ENCODE measurements around the gene ZBTB46.

The ZBTB46 gene

GRCh38 chr20:63857764-63858392 is 26.8 kb upstream of the ZBTB46 start:
- peaks cover 14% of the 10 kb centered on the region for H4K20me1 ChIP-seq (ENCODE audit: insufficient read depth, low read length)
- H3K4me2 ChIP-seq (ENCODE audit: insufficient read depth, low read length): no peak overlapping the region
- peaks cover 12% of the 10 kb centered on the region for H3K4me1 ChIP-seq (ENCODE audit: insufficient read depth, low read length)
- H3K27ac ChIP-seq (ENCODE audit: low read length): no peak overlapping the region
- H3K4me3 ChIP-seq (ENCODE audit: low read depth in 1 of 2, low read length in 2 of 2): no peak overlapping the region
- DNase-seq (no peak), ATAC-seq (ENCODE audit: insufficient read depth, low read depth) (0 out of 3 replicates have a peak, but pooled peaks have one; percentile 7)
- no peaks in the 10 kb centered on the region for H3K79me2 ChIP-seq (ENCODE audit: insufficient read depth, low read length)
- no peaks in the 10 kb centered on the region for H3K27me3 ChIP-seq (ENCODE audit: insufficient read depth, low read length, poor library complexity)
- H3K9ac ChIP-seq (ENCODE audit: low read depth, low read length): no peak overlapping the region
- peaks cover 16% of the 10 kb centered on the region for H3K36me3 ChIP-seq (ENCODE audit: insufficient read depth, low read length)
- H3K9me3 ChIP-seq (ENCODE audit: insufficient read depth, low read length, severe bottlenecking): no peaks in the 10 kb centered on the region
- no peak overlapping the region for H2AFZ ChIP-seq (ENCODE audit: low read depth, low read length)
- TF ChIP-seq EZH2 (IDR thresholded peaks at IDR 0.05; ENCODE audit: borderline replicate concordance, low read depth, low read length, severe bottlenecking) (no peak), CTCF (IDR thresholded peaks at IDR 0.05; ENCODE audit: borderline replicate concordance, extremely low read depth, low read length, poor library complexity, severe bottlenecking) (no peak)

GRCh38 chr20:63856098-63856511 is 25.0 kb upstream of the ZBTB46 start:
- H3K4me1 ChIP-seq (ENCODE audit: insufficient read depth, low read length): peaks cover 12% of the 10 kb centered on the region
- peaks cover 14% of the 10 kb centered on the region for H4K20me1 ChIP-seq (ENCODE audit: insufficient read depth, low read length)
- no peak overlapping the region for H3K4me3 ChIP-seq (ENCODE audit: low read depth in 1 of 2, low read length in 2 of 2)
- no peak overlapping the region for H3K27ac ChIP-seq (ENCODE audit: low read length)
- H3K79me2 ChIP-seq (ENCODE audit: insufficient read depth, low read length): no peaks in the 10 kb centered on the region
- no peak overlapping the region for H3K9ac ChIP-seq (ENCODE audit: low read depth, low read length)
- TF ChIP-seq CTCF (IDR thresholded peaks at IDR 0.05; ENCODE audit: borderline replicate concordance, extremely low read depth, low read length, poor library complexity, severe bottlenecking) (no peak), EZH2 (IDR thresholded peaks at IDR 0.05; ENCODE audit: borderline replicate concordance, low read depth, low read length, severe bottlenecking) (no peak)
- no peak overlapping the region for H3K4me2 ChIP-seq (ENCODE audit: insufficient read depth, low read length)
- H3K36me3 ChIP-seq (ENCODE audit: insufficient read depth, low read length): peaks cover under 1% of the 10 kb centered on the region; the same call in 1 of the 2 replicates
- no peak for ATAC-seq (ENCODE audit: insufficient read depth, low read depth)
- DNase-seq: no peak
- no peaks in the 10 kb centered on the region for H3K9me3 ChIP-seq (ENCODE audit: insufficient read depth, low read length, severe bottlenecking)
- no peaks in the 10 kb centered on the region for H3K27me3 ChIP-seq (ENCODE audit: insufficient read depth, low read length, poor library complexity)
- H2AFZ ChIP-seq (ENCODE audit: low read depth, low read length): no peak overlapping the region

- H2AFZ ChIP-seq (ENCODE audit: low read depth, low read length): no peak overlapping the region
- no peak for TF ChIP-seq EZH2 (IDR thresholded peaks at IDR 0.05; ENCODE audit: borderline replicate concordance, low read depth, low read length, severe bottlenecking)
- no peak overlapping the region for H3K4me2 ChIP-seq (ENCODE audit: insufficient read depth, low read length)
- peaks cover 11% of the 10 kb centered on the region for H4K20me1 ChIP-seq (ENCODE audit: insufficient read depth, low read length)
- H3K27me3 ChIP-seq (ENCODE audit: insufficient read depth, low read length, poor library complexity): no peaks in the 10 kb centered on the region
- no peak for DNase-seq
- no peak overlapping the region for H3K27ac ChIP-seq (ENCODE audit: low read length)
- no peak overlapping the region for H3K9ac ChIP-seq (ENCODE audit: low read depth, low read length)
- H3K9me3 ChIP-seq (ENCODE audit: insufficient read depth, low read length, severe bottlenecking): no peaks in the 10 kb centered on the region
- H3K4me3 ChIP-seq (ENCODE audit: low read depth in 1 of 2, low read length in 2 of 2): no peak overlapping the region
- no peaks in the 10 kb centered on the region for H3K36me3 ChIP-seq (ENCODE audit: insufficient read depth, low read length)
- H3K79me2 ChIP-seq (ENCODE audit: insufficient read depth, low read length): no peaks in the 10 kb centered on the region
- no peak for ATAC-seq (ENCODE audit: insufficient read depth, low read depth)
- peaks cover 12% of the 10 kb centered on the region for H3K4me1 ChIP-seq (ENCODE audit: insufficient read depth, low read length)
These were observed 24.5 kb upstream of the ZBTB46 start for GRCh38 chr20:63855363-63856097.

GRCh38 chr20:63854766-63855362 is 23.8 kb upstream of the ZBTB46 start:
- no peak overlapping the region for H3K27ac ChIP-seq (ENCODE audit: low read length)
- H4K20me1 ChIP-seq (ENCODE audit: insufficient read depth, low read length): peaks cover 7% of the 10 kb centered on the region
- H3K36me3 ChIP-seq (ENCODE audit: insufficient read depth, low read length): no peaks in the 10 kb centered on the region
- no peaks in the 10 kb centered on the region for H3K27me3 ChIP-seq (ENCODE audit: insufficient read depth, low read length, poor library complexity)
- H3K9me3 ChIP-seq (ENCODE audit: insufficient read depth, low read length, severe bottlenecking): no peaks in the 10 kb centered on the region
- H3K4me2 ChIP-seq (ENCODE audit: insufficient read depth, low read length): no peak overlapping the region
- ATAC-seq (ENCODE audit: insufficient read depth, low read depth) (no peak), DNase-seq (no peak)
- no peak overlapping the region for H3K4me3 ChIP-seq (ENCODE audit: low read depth in 1 of 2, low read length in 2 of 2)
- H3K79me2 ChIP-seq (ENCODE audit: insufficient read depth, low read length): no peaks in the 10 kb centered on the region
- H3K4me1 ChIP-seq (ENCODE audit: insufficient read depth, low read length): peaks cover 12% of the 10 kb centered on the region
- TF ChIP-seq CTCF (IDR thresholded peaks at IDR 0.05; ENCODE audit: borderline replicate concordance, extremely low read depth, low read length, poor library complexity, severe bottlenecking): no peak
- no peak for TF ChIP-seq EZH2 (IDR thresholded peaks at IDR 0.05; ENCODE audit: borderline replicate concordance, low read depth, low read length, severe bottlenecking)
- no peak overlapping the region for H3K9ac ChIP-seq (ENCODE audit: low read depth, low read length)
- no peak overlapping the region for H2AFZ ChIP-seq (ENCODE audit: low read depth, low read length)

All from DND-41 (cell line).